Activated B cell treated with CpG ODN at 0.5 μM for 24 hours (primary cell): ENCODE data around the gene HAPLN3. TPM values are rescaled to one million over a fixed set of nuclear protein-coding genes. Genes with fewer than 3 reads are reported as not detected.

Source experiments
- ATAC-seq: fragments of 200-7000 bp; cut with Tn5 transposase; one replicate; pipeline ENCODE4 v1.10.0; 2021; ENCODE audit warnings: low read depth, mild to moderate bottlenecking, moderate library complexity
- CTCF ChIA-PET: fragments of 350-600 bp; sonication (Branson Sonifier 250); formaldehyde crosslinking; loops from one replicate; lab custom pipeline; 2021; ENCODE audit warnings: antibody characterized with exemption; lab: Charles Lee
- POLR2A ChIA-PET: fragments of 350-600 bp; sonication (Branson Sonifier 250); formaldehyde crosslinking; loops from one replicate; lab custom pipeline; 2021; ENCODE audit warnings: antibody characterized with exemption; lab: Charles Lee
- DNase-seq: peaks from one replicate; pipeline ENCODE4 v3.0.0; 2022
- H3K27ac Mint-ChIP-seq: one replicate; pipeline ENCODE4 v1.8.0; 2020; ENCODE audit warnings: mixed read lengths
- H3K27me3 Mint-ChIP-seq: one replicate; pipeline ENCODE4 v1.8.0; 2021; ENCODE audit warnings: mixed read lengths
- H3K36me3 Mint-ChIP-seq: one replicate; pipeline ENCODE4 v1.8.0; 2021; ENCODE audit warnings: low read depth, mixed read lengths
- H3K4me1 Mint-ChIP-seq: one replicate; pipeline ENCODE4 v1.8.0; 2021; ENCODE audit warnings: mixed read lengths
- H3K4me3 Mint-ChIP-seq: one replicate; pipeline ENCODE4 v1.8.0; 2020; ENCODE audit warnings: mild to moderate bottlenecking, mixed read lengths
- H3K9me3 Mint-ChIP-seq: one replicate; pipeline ENCODE4 v1.8.0; 2020; ENCODE audit warnings: mixed read lengths
- CTCF ChIP-seq: fragments of 200-600 bp; IDR thresholded peaks from one replicate; pipeline ENCODE4 v1.8.0; 2022; ENCODE audit warnings: antibody characterized with exemption, mild to moderate bottlenecking
- intact Hi-C: fragments of 100-400 bp; cut with micrococcal nuclease; formaldehyde crosslinking; loops from one replicate; pipeline ENCODE4 v1.15.1; 2024
- total RNA-seq: library from RNA; stranded (reverse); gene quantifications from 2 replicates; pipeline ENCODE4 v1.2.3, GENCODE V29; 2022

The HAPLN3 gene
- total RNA-seq, 1 donor from 2014 or later = 9.1 TPM

- POLR2A ChIA-PET = no interaction called here
- no peaks in the 10 kb centered on the region for H3K9me3 Mint-ChIP-seq
- no peak for TF ChIP-seq CTCF
Measured at GRCh38 chr15:88872106-88872505, 23.2 kb downstream of the HAPLN3 start.

GRCh38 chr15:88871313-88871712 is 24.0 kb downstream of the HAPLN3 start:
- no peaks in the 10 kb centered on the region for H3K9me3 Mint-ChIP-seq
- intact Hi-C loops = no loop called here

More at GRCh38 chr15:88872106-88872505, 23.2 kb downstream of the HAPLN3 start:
- Mint-ChIP-seq H3K36me3 (no peaks in the 10 kb centered on the region), H3K27me3 (no peaks in the 10 kb centered on the region), H3K4me3 (no peak overlapping the region), H3K4me1 (no peaks in the 10 kb centered on the region), H3K27ac (no peak overlapping the region)
- DNase-seq (no peak), ATAC-seq (no peak)
- CTCF ChIA-PET = no interaction called here
- intact Hi-C loops = no loop called here

GRCh38 chr15:88866295-88866881 is 29.0 kb downstream of the HAPLN3 start:
- ChIA-PET POLR2A (no interaction called here), CTCF (no interaction called here)
- DNase-seq = no peak
- Mint-ChIP-seq H3K36me3 (no peaks in the 10 kb centered on the region), H3K27ac (no peak overlapping the region), H3K9me3 (no peaks in the 10 kb centered on the region), H3K27me3 (no peaks in the 10 kb centered on the region), H3K4me1 (no peaks in the 10 kb centered on the region), H3K4me3 (no peak overlapping the region)
- no peak for ATAC-seq
- intact Hi-C loops = no loop called here
- TF ChIP-seq CTCF = no peak

More at GRCh38 chr15:88871313-88871712, 24.0 kb downstream of the HAPLN3 start:
- POLR2A ChIA-PET = no interaction called here
- Mint-ChIP-seq H3K27ac (no peak overlapping the region), H3K4me3 (no peak overlapping the region), H3K36me3 (no peaks in the 10 kb centered on the region), H3K4me1 (no peaks in the 10 kb centered on the region), H3K27me3 (no peaks in the 10 kb centered on the region)
- CTCF ChIA-PET = no interaction called here
- DNase-seq (no peak), ATAC-seq (no peak)
- TF ChIP-seq CTCF = no peak

GRCh38 chr15:88865498-88866099 is 29.7 kb downstream of the HAPLN3 start:
- CTCF ChIA-PET = no interaction called here
- no peaks in the 10 kb centered on the region for H3K27me3 Mint-ChIP-seq
- DNase-seq (no peak), ATAC-seq (no peak)
- no peaks in the 10 kb centered on the region for H3K4me1 Mint-ChIP-seq
- no peak for TF ChIP-seq CTCF
- POLR2A ChIA-PET = no interaction called here
- no peak overlapping the region for H3K27ac Mint-ChIP-seq
- intact Hi-C loops = no loop called here
- no peaks in the 10 kb centered on the region for H3K9me3 Mint-ChIP-seq
- no peaks in the 10 kb centered on the region for H3K36me3 Mint-ChIP-seq
- no peak overlapping the region for H3K4me3 Mint-ChIP-seq

GRCh38 chr15:88864861-88865497 is 30.4 kb downstream of the HAPLN3 start:
- POLR2A ChIA-PET = no interaction called here
- no peaks in the 10 kb centered on the region for H3K27me3 Mint-ChIP-seq
- H3K4me3 Mint-ChIP-seq = no peak overlapping the region
- no peak for TF ChIP-seq CTCF
- no peaks in the 10 kb centered on the region for H3K36me3 Mint-ChIP-seq
- ATAC-seq (no peak), DNase-seq (no peak)
- intact Hi-C loops = no loop called here
- H3K27ac Mint-ChIP-seq = no peak overlapping the region
- no peaks in the 10 kb centered on the region for H3K4me1 Mint-ChIP-seq
- H3K9me3 Mint-ChIP-seq = no peaks in the 10 kb centered on the region
- CTCF ChIA-PET = no interaction called here
